ENCODE measurements around the gene RNF128.

Gene RNF128

GRCh38 chrX:106710771-106711170 lies 15.7 kb upstream of the RNF128 start:
- Histone ChIP-seq H3K4me3 (ENCODE audit: low read depth, low read length, poor library complexity, severe bottlenecking) (no peak overlapping the region), H3K79me2 (ENCODE audit: insufficient read depth, low read length) (no peaks in the 10 kb centered on the region), H4K20me1 (ENCODE audit: insufficient read depth, low read length) (no peaks in the 10 kb centered on the region), H3K4me2 (ENCODE audit: low read length) (no peak overlapping the region), H3K36me3 (ENCODE audit: insufficient read depth, low read length) (no peaks in the 10 kb centered on the region), H3K27me3 (ENCODE audit: insufficient read depth, low read length) (no peaks in the 10 kb centered on the region), H3K9me3 (ENCODE audit: low read length) (no peaks in the 10 kb centered on the region), H3K9me2 (ENCODE audit: low read depth, low read length) (no peaks in the 10 kb centered on the region), H3K4me1 (ENCODE audit: insufficient read depth, low read length, severe bottlenecking) (no peaks in the 10 kb centered on the region), H3F3A (ENCODE audit: insufficient read depth, low read length) (no peaks in the 10 kb centered on the region), H3K9ac (ENCODE audit: low read length) (no peak overlapping the region), H3K27ac (ENCODE audit: low read depth, low read length, poor library complexity, severe bottlenecking) (no peak overlapping the region), H2AFZ (ENCODE audit: low read length) (no peak overlapping the region)
- no peak for TF ChIP-seq CTCF (IDR thresholded peaks at IDR 0.05; ENCODE audit: low read length)
- no peak for TF ChIP-seq EZH2 (IDR thresholded peaks at IDR 0.05; ENCODE audit: borderline replicate concordance, low read length)

- H3K9me2 ChIP-seq (ENCODE audit: low read depth, low read length): no peaks in the 10 kb centered on the region
- no peak for TF ChIP-seq CTCF (IDR thresholded peaks at IDR 0.05; ENCODE audit: low read length)
- no peak for TF ChIP-seq EZH2 (IDR thresholded peaks at IDR 0.05; ENCODE audit: borderline replicate concordance, low read length)
- H2AFZ ChIP-seq (ENCODE audit: low read length): no peak overlapping the region
- no peaks in the 10 kb centered on the region for H3K4me1 ChIP-seq (ENCODE audit: insufficient read depth, low read length, severe bottlenecking)
- H3K27me3 ChIP-seq (ENCODE audit: insufficient read depth, low read length): no peaks in the 10 kb centered on the region
- no peaks in the 10 kb centered on the region for H3K9me3 ChIP-seq (ENCODE audit: low read length)
- no peaks in the 10 kb centered on the region for H3F3A ChIP-seq (ENCODE audit: insufficient read depth, low read length)
- H3K36me3 ChIP-seq (ENCODE audit: insufficient read depth, low read length): no peaks in the 10 kb centered on the region
- H3K4me2 ChIP-seq (ENCODE audit: low read length): no peak overlapping the region
- H3K79me2 ChIP-seq (ENCODE audit: insufficient read depth, low read length): no peaks in the 10 kb centered on the region
- H3K27ac ChIP-seq (ENCODE audit: low read depth, low read length, poor library complexity, severe bottlenecking): no peak overlapping the region
- no peak overlapping the region for H3K9ac ChIP-seq (ENCODE audit: low read length)
- H3K4me3 ChIP-seq (ENCODE audit: low read depth, low read length, poor library complexity, severe bottlenecking): no peak overlapping the region
- no peaks in the 10 kb centered on the region for H4K20me1 ChIP-seq (ENCODE audit: insufficient read depth, low read length)
Observed at GRCh38 chrX:106711375-106711774, 15.1 kb upstream of the RNF128 start.

GRCh38 chrX:106716004-106716403 lies 10.5 kb upstream of the RNF128 start:
- H3K4me1 ChIP-seq (ENCODE audit: insufficient read depth, low read length, severe bottlenecking): no peaks in the 10 kb centered on the region
- H3K9ac ChIP-seq (ENCODE audit: low read length): no peak overlapping the region
- H3K27ac ChIP-seq (ENCODE audit: low read depth, low read length, poor library complexity, severe bottlenecking): no peak overlapping the region
- H3K9me2 ChIP-seq (ENCODE audit: low read depth, low read length): no peaks in the 10 kb centered on the region
- H2AFZ ChIP-seq (ENCODE audit: low read length): no peak overlapping the region
- no peaks in the 10 kb centered on the region for H3K79me2 ChIP-seq (ENCODE audit: insufficient read depth, low read length)
- no peaks in the 10 kb centered on the region for H3K36me3 ChIP-seq (ENCODE audit: insufficient read depth, low read length)
- H3K27me3 ChIP-seq (ENCODE audit: insufficient read depth, low read length): no peaks in the 10 kb centered on the region
- H4K20me1 ChIP-seq (ENCODE audit: insufficient read depth, low read length): no peaks in the 10 kb centered on the region
- no peaks in the 10 kb centered on the region for H3K9me3 ChIP-seq (ENCODE audit: low read length)
- no peak overlapping the region for H3K4me3 ChIP-seq (ENCODE audit: low read depth, low read length, poor library complexity, severe bottlenecking)
- H3K4me2 ChIP-seq (ENCODE audit: low read length): no peak overlapping the region
- H3F3A ChIP-seq (ENCODE audit: insufficient read depth, low read length): no peaks in the 10 kb centered on the region
- TF ChIP-seq EZH2 (IDR thresholded peaks at IDR 0.05; ENCODE audit: borderline replicate concordance, low read length) (no peak), CTCF (IDR thresholded peaks at IDR 0.05; ENCODE audit: low read length) (no peak)
